ENCODE data around the gene VGF.
"Not testable (repeated sequence)": the region's sequence is repeated elsewhere in the genome, so short reads cannot be mapped to it uniquely, and the experiment has no call there.

The VGF gene

DNA sequence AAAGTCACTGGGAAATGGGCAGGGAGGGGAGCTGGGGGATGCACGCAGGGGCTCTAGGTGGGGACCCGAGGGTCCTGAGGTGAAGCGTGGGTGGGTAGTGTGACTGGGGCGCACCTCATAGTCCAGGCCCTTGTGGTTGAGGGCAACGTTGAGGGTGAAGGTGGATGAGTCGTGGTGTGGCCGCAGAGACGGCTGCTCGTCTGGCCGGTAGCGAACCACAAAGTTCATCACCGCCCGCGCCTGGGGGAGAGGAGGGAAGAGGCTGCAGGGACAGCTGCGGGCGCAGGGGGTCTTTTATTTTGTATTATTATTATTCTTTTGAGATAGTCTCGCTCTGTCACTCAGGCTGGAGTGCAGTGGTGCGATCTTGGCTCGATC is 41.3 kb upstream of the VGF start:
- no peak for DNase-seq (ENCODE audit: low read depth in 1 of 2, low spot score in 1 of 2)
- no peak overlapping the region for H3K4me3 ChIP-seq (replicated peaks; ENCODE audit: insufficient read depth, low read length)
- no peak overlapping the region for H3K27ac ChIP-seq (replicated peaks)
- H3K27me3 ChIP-seq (ENCODE audit: insufficient read depth, poor library complexity, severe bottlenecking) = peaks cover 8% of the 10 kb centered on the region
- no peak for TF ChIP-seq GABPA (IDR thresholded peaks at IDR 0.05; ENCODE audit: low read depth)
- TF ChIP-seq, protein P1, sequence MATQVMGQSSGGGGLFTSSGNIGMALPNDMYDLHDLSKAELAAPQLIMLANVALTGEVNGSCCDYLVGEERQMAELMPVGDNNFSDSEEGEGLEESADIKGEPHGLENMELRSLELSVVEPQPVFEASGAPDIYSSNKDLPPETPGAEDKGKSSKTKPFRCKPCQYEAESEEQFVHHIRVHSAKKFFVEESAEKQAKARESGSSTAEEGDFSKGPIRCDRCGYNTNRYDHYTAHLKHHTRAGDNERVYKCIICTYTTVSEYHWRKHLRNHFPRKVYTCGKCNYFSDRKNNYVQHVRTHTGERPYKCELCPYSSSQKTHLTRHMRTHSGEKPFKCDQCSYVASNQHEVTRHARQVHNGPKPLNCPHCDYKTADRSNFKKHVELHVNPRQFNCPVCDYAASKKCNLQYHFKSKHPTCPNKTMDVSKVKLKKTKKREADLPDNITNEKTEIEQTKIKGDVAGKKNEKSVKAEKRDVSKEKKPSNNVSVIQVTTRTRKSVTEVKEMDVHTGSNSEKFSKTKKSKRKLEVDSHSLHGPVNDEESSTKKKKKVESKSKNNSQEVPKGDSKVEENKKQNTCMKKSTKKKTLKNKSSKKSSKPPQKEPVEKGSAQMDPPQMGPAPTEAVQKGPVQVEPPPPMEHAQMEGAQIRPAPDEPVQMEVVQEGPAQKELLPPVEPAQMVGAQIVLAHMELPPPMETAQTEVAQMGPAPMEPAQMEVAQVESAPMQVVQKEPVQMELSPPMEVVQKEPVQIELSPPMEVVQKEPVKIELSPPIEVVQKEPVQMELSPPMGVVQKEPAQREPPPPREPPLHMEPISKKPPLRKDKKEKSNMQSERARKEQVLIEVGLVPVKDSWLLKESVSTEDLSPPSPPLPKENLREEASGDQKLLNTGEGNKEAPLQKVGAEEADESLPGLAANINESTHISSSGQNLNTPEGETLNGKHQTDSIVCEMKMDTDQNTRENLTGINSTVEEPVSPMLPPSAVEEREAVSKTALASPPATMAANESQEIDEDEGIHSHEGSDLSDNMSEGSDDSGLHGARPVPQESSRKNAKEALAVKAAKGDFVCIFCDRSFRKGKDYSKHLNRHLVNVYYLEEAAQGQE (IDR thresholded peaks at IDR 0.05; ENCODE audit: insufficient replicate concordance, low read depth) = no peak
- TF ChIP-seq, protein P2, sequence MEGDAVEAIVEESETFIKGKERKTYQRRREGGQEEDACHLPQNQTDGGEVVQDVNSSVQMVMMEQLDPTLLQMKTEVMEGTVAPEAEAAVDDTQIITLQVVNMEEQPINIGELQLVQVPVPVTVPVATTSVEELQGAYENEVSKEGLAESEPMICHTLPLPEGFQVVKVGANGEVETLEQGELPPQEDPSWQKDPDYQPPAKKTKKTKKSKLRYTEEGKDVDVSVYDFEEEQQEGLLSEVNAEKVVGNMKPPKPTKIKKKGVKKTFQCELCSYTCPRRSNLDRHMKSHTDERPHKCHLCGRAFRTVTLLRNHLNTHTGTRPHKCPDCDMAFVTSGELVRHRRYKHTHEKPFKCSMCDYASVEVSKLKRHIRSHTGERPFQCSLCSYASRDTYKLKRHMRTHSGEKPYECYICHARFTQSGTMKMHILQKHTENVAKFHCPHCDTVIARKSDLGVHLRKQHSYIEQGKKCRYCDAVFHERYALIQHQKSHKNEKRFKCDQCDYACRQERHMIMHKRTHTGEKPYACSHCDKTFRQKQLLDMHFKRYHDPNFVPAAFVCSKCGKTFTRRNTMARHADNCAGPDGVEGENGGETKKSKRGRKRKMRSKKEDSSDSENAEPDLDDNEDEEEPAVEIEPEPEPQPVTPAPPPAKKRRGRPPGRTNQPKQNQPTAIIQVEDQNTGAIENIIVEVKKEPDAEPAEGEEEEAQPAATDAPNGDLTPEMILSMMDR (IDR thresholded peaks at IDR 0.05; ENCODE audit: insufficient read depth, low read length) = no peak
- TF ChIP-seq POLR2AphosphoS5 (IDR thresholded peaks at IDR 0.05; ENCODE audit: low read depth) = no peak
- TF ChIP-seq SPI1 (IDR thresholded peaks at IDR 0.05; ENCODE audit: borderline replicate concordance, low read depth) = no peak

GRCh38 chr7:101205901-101206664 is 40.7 kb upstream of the VGF start:
- no peak overlapping the region for H3K4me3 ChIP-seq (replicated peaks; ENCODE audit: insufficient read depth, low read length)
- no peak overlapping the region for H3K27ac ChIP-seq (replicated peaks)
- TF ChIP-seq, protein P2 (IDR thresholded peaks at IDR 0.05; ENCODE audit: insufficient read depth, low read length) = no peak
- TF ChIP-seq GABPA (IDR thresholded peaks at IDR 0.05; ENCODE audit: low read depth) = no peak
- TF ChIP-seq POLR2AphosphoS5 (IDR thresholded peaks at IDR 0.05; ENCODE audit: low read depth) = no peak
- TF ChIP-seq SPI1 (IDR thresholded peaks at IDR 0.05; ENCODE audit: borderline replicate concordance, low read depth) = no peak
- TF ChIP-seq, protein P1 (IDR thresholded peaks at IDR 0.05; ENCODE audit: insufficient replicate concordance, low read depth) = no peak
- H3K27me3 ChIP-seq (ENCODE audit: insufficient read depth, poor library complexity, severe bottlenecking) = peaks cover 11% of the 10 kb centered on the region
- DNase-seq (ENCODE audit: low read depth in 1 of 2, low spot score in 1 of 2) = no peak

GRCh38 chr7:101203740-101204738 is 38.7 kb upstream of the VGF start:
- Histone ChIP-seq H3K27me3 (ENCODE audit: insufficient read depth, poor library complexity, severe bottlenecking) (peaks cover 20% of the 10 kb centered on the region), H3K27ac (replicated peaks) (peak overlapping the region; percentile 56)
- not testable (repeated sequence) for H3K4me3 ChIP-seq (replicated peaks; ENCODE audit: insufficient read depth, low read length)
- TF ChIP-seq GABPA (IDR thresholded peaks at IDR 0.05; ENCODE audit: low read depth) = peak; percentile 49; the same call in 1 of the 2 replicates
- peak; percentile 73 to 79 for DNase-seq (ENCODE audit: low read depth in 1 of 2, low spot score in 1 of 2)

GRCh38 chr7:101202603-101202918 is 37.2 kb upstream of the VGF start:
- peaks cover 21% of the 10 kb centered on the region for H3K27me3 ChIP-seq (ENCODE audit: insufficient read depth, poor library complexity, severe bottlenecking)
- TF ChIP-seq GABPA (IDR thresholded peaks at IDR 0.05; ENCODE audit: low read depth) (no peak), SPI1 (IDR thresholded peaks at IDR 0.05; ENCODE audit: borderline replicate concordance, low read depth) (no peak), POLR2AphosphoS5 (IDR thresholded peaks at IDR 0.05; ENCODE audit: low read depth) (no peak)
- TF ChIP-seq, protein P1 (IDR thresholded peaks at IDR 0.05; ENCODE audit: insufficient replicate concordance, low read depth) = no peak
- TF ChIP-seq, protein P2 (IDR thresholded peaks at IDR 0.05; ENCODE audit: insufficient read depth, low read length) = no peak
- no peak overlapping the region for H3K4me3 ChIP-seq (replicated peaks; ENCODE audit: insufficient read depth, low read length)
- no peak for DNase-seq (ENCODE audit: low read depth in 1 of 2, low spot score in 1 of 2)
- H3K27ac ChIP-seq (replicated peaks) = no peak overlapping the region
